HT-29 (cell line): Measurements from ENCODE around the gene XRN2. TPM values are rescaled to one million over a fixed set of nuclear protein-coding genes. Genes with fewer than 3 reads are reported as not detected.
"Not testable (repeated sequence)": the region's sequence is repeated elsewhere in the genome, so short reads cannot be mapped to it uniquely, and the experiment has no call there.

Experiments
- DNase-seq: peaks from one replicate; pipeline ENCODE4 v3.0.0-alpha.2; 2015; ENCODE audit warnings: low spot score
- total RNA-seq: library from RNA; depleted of rRNA; stranded (reverse); fragments of >200 nt; shearing (Covaris generic); gene quantifications from 2 replicates; pipeline ENCODE4 v1.2.3, GENCODE V29; 2014

XRN2 gene
- total RNA-seq, 1 experiment from 2014 or later: 42.3 TPM

DNA sequence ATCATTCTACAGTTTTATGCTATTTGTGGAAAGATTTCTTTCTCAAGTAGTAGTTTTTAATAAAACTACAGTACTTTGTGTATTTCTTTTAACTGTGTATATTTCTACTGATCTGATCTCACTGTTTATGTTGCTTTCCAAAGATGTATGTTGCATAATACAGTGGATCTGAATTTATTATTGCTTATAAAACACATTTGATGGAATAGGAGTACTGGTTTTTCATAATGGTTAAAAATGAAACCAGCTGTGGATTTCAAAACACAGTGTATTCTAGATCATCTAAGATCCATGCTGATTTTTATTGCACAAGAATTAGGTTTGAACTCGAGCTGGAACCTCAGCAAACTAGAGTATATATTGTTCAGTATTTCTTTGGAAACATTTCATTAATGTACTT lies 86.2 kb downstream of the XRN2 start:
- DNase-seq: no peak

DNA sequence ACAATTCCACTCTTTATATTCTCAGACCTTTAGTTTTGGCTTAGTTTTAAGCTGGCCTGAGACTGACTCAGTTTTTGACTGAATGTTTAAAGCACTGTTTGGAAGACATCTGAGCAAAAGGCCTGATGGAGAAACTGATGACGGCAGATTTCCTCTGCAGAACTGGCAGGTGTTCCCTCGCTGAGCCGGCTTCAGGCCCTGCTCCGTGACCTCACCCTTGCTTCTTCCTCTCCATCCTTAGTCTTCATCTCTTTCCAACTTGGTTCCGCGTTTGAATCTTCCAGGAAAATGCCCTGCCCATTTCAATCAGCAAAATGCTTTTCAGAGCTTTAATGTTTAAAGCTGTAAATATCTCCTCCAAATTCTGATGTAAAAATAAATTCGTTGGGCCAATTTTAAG lies 87.6 kb downstream of the XRN2 start:
- no peak for DNase-seq

DNA sequence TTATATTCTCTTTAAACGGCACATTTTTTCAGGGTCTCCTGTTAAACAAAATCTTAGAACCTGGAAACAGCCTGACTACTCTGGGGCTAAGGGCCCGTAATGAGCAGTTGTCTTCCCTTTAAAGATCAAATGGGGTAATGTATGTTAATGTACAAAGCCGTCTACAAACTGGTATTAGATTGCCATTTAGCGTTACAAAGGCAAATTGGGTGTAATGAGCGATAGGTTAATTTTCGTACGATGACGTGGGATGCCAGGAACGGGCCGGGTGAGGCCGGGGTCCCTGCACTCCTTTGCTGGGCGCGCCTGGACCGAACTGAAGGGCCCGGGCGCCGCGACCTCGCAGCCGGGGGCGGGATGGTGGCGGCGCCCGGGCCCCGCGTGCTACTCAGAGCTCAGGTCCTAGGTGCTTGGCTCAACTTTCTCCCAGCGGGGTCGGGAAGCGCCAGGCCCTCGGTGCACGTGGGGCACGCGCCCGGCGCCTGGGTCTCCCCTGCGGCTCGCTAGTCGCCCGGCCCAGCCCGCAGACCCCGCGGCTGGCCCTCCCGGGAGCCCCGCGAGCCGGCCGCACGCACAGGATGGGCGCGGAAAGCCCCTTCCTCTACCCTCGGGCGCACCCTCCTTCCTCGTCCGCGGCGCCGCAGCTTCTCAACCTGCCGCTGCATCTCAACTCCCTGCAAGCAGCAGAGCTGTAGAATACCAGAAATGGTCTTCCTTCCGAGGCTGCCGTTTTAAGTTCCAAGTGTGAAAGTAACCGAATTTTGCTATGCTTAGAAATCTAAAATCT lies 88.2 kb downstream of the XRN2 start:
- DNase-seq: no peak

DNA sequence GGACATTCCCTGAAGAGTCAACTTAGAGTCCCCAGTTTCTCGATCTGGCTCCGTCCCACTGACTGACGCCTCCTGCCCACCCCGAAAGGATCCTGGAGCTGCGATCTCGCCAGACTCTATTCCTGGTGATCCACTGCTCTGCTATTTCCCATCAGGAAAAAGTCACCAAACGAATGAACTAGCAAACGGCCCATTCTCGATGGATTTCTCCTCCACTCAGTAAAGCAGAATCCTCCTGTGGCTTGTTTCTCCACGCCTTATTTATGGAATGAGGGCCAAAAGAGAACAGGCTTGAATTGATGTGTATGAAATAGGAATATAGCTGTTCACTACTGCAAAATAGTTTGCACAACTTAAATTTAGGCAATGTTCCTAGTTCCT lies 88.8 kb downstream of the XRN2 start:
- DNase-seq: no peak

DNA sequence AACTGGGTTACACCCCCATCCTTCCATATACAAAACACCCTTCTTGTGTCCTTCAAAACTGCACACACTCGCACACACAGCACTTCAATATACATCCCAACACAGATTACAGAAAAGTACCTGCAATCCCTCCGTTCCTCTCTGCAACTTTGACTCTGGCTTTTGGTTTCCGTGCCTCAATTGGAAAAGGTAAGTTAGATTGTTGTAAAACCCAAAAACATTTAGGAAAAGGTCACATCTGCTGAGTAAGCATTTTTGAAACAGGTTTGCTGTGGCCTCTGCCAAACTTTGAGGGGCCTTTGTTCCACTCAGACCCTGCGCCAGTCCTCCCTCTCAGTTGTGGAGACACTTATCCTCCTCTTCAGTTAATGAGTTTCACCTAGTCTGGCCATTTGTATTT lies 90.0 kb downstream of the XRN2 start:
- no peak for DNase-seq

DNA sequence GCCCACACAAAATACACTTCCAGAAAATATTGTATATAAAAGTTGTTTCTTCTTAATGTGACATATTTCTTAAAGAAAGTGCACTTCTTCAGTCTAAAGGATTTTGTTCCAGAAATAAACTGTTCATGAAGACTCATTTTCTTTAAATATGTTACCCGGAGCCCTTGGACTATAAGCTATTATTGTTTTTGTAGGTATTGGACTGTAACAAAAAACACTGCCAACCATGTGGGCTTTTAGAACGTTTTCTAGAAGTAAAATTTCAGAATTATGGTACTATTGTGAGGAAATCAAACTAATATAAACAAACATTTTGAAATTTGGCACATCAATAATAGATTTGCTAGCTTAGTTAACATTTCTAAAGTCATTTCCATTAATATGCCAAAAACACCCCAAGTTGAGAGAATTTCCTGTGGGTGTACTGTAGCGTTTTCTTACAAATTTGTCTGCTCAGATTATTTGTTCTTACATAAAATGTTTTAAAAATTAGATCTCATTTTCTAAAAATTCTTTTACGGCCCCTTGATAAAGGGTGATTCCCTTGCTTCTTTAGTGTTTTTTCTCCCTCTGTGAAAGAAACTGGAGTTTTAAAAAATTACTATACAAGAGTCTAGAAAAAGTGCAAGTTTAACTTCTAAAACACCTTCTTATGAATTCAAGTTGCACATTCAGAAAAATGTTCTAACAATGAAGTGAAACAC lies 90.8 kb downstream of the XRN2 start:
- no peak for DNase-seq

DNA sequence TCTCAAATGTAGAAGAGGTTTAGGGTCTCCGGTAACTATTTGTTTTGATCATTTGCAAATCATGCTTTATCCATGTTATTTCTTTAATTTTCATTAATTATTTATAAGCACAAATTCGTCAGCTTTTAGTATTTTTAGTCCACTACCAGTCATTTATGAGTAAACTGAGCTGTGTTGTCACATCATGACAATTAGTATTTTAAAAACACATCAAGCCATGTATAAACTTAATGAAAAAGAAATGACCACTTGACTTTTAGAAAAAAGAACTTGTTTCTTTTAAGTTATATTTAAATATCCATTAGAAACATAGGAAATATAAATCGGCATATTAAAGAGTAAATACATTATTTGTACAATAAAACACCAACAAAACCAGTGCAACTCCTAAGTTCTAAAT lies 91.4 kb downstream of the XRN2 start:
- DNase-seq: no peak

DNA sequence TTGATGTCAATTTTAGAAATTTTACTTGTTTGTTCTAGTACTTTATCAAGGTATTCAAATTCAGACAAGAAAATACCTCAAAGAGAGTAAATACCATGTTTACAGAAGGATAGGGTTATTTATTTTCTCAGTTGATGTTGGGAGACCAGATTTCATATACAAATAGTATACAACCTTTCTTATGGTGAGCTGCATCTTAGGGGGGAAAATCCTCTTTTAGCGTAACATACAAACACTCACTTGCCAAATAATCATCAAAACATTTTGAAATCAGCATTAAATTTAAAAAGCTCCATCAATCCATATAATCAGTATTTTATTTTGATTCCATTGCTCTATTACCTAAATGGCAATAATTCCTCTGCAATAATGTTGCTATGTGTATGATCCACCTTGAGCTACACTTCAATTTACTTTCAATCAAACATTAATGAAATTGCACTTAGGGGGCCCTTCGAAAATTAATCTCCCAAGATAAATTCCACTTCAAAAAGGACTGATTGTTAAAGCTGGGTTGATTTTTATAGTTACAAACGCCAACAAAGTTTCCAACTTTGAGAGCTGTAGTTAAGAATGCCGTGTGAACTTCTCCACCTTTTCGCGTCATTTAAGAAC lies 92.0 kb downstream of the XRN2 start:
- DNase-seq: no peak

DNA sequence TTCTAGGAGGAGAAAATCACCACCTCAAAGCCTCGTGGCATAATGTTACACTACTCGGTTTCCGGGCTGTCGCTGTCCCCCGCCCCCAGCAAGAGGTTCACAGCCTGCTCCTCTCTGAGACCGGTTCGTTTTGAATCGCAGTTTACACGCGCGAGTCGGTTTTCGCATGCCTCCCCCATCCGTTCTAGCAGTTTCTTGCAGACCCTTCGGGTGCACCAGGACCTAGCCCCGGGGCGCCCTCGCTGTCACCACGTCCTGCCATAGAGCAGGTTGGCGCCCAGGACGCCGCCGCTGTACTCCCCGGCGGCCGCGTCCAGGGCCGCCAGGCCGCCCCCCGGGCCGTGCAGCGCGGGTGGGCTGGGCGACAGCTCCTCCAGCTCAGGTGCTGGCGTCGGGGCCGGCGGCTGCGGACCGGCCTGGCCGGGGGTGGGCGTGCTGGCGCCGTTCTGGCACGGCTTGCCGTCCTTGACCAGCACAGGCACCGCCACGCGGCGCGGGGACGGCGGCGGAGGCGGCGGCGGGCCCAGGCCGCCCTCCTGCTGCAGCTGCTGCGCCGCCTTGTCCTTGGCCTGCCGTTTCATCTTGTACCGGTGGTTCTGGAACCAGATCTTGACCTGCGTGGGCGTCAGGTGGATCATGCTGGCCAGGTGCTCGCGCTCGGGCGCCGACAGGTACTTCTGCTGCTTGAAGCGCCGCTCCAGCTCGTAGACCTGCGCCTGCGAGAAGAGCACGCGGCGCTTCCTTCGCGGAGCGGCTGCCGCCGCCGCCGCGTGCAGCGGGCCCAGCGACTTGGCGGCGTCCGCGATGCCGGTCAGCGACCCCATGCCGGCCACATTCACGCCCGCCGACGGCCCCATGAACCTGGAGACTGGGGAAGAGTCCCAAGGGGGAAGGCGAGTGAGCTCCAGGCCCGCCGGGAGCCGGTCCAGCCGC lies 92.8 kb downstream of the XRN2 start:
- no peak for DNase-seq

DNA sequence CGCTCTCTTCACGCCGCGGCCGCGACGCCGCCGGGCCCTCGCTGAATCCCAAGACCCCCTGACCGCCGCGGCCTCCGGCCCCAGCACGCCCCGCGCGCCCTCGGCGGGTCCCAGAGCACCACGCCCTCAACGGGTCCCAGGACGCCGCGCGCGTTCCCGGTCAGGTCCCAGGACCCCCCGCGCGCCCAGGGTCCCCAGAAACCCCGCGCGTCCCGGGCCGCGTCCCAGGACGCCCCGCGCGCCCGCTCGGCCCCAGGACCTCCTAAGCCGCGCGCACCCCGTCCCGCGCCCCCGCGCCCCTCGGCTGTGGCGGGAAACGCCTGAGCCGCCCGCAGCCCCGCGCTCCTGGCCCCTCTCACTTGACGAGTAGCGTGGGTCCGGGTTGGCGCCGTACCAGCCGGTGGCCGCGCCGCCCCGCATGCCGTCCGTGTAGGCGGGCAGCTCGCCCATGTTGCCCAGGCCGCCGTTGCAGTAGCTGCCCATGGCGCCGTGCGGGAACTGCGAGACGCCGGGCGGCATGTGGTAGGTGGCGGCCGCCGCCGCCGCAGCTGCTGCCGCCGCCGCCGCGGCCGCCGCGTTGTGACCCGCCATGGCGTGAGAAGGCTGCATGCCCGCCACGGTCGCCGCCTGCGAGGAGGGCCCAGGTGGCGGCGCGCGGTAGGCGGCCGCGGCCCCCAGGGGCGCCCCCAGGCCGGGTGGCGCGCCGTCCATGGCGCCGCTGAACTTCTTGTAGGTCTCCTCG lies 93.6 kb downstream of the XRN2 start:
- DNase-seq: no peak

DNA sequence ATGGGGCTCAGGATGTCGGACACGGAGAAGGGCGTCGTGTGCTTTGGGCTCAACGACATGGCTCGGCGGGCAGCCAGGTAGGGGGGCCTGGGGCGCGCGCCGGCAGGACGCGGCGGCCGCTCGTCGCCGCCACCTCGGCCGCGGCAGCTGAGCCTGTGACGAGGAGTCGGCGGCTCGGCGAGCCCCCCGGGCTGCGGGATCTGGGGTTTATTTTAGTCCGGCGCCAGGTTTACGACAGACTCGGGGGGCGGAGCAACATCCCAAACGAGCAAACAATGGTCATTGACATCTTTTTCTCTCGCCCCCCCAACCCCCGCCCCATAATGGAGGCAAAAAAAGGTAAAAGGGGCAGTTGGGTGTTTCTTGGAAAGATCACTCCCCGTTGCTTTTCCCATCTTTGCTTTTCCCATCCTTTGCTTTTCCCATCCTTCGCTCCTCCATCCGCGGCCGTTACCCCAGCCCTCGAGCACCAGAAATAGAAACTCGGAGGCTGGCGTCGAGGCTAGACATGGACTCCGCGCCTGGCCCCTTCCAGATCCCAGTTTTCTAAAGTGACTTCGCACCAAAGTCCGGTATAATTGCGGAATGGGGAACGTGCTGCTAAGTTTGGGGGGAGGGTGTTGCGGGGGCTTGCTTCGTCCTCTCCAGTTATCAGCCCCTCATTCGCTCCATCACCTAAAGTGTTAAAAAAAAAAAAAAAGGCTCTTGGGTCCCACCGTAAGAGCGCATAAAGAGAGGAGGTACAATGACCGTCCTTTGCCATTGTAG lies 94.4 kb downstream of the XRN2 start, which contains the start of gene NKX2-4:
TSS of gene NKX2-4 (minus strand) at position 186 of the 768 bp plus-strand sequence. CDS start at position 59, 127 bp downstream.
- DNase-seq: no peak

DNA sequence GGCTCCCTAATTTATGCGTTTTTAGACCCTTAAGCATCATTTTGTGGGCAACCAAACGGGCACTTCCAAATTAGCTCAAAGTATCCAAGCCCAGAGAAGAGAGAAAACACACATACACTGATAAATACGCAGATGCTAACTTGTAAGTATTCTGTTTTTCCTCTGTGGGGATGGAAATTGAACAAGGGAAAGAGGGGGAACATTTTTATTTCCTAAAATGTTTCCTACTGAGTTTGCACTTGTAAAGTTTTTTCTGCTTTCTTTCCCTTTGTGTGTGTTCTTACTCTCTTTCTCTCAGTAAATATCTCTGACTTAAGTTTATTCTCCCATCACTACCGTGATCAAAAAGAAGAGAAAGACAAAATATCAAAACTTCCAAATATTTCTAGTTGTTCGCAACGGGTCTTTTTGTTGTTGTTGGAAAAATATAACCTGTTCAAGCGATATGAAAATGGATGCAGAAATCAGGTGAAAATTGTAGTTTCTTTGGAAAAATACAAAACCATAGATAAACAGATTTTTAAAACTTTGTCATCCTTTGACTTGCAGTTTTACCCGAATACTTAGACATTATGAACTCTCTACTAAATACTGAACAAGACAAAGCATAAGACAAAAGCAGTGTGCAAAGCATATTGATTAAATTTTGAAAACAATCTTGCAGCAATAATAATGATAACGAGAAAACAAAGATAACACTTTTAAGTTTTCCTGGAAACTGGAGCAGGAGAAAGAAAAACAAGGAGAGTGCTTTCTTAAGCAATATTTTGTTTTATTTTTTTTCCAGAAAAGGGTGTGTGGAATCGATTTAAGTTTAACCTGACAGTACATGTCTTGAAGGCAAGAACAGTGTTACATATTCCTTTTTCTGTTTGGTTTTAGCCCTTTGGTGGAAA lies 95.2 kb downstream of the XRN2 start:
- DNase-seq: no peak

DNA sequence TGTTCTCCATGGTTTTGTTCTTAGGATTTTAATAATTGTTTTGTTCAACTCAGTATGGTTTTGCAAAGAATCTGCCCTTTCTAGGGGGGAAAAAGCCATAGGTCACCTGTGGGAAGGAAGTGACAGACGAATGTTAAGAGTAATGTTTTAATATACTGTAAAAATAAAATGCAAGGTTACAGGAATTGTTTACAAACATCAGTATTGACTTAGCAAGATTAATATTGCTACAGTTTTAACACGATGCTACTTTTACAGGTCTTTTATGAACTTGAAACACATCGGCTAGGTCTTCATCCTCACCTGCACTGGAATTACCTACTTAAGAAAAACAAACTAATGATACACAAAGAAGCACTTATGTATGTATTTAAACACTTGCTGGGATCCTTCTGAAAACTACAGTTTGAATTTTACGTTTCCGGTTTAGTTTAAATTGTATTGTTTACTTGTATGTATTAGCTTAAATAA lies 95.9 kb downstream of the XRN2 start:
- no peak for DNase-seq

DNA sequence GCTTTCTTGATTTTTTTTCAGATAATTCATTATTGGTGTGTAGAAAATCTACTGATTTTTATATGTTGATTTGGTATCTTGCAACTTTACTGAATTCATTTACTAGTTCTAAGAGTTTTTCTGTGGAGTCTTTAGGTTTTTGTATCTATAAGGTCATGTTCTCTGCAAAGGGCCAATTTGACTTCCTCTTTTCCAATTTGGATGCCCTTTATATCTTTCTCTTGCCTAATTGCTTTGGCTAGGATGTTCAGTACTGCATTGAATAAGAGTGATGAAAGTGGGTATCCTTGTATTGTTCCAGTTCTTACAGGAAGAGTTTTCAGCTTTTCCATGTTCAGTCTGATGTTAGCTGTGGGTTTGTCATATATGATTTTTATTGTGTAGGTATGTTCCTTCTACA lies 108.6 kb downstream of the XRN2 start:
- DNase-seq: no peak

DNA sequence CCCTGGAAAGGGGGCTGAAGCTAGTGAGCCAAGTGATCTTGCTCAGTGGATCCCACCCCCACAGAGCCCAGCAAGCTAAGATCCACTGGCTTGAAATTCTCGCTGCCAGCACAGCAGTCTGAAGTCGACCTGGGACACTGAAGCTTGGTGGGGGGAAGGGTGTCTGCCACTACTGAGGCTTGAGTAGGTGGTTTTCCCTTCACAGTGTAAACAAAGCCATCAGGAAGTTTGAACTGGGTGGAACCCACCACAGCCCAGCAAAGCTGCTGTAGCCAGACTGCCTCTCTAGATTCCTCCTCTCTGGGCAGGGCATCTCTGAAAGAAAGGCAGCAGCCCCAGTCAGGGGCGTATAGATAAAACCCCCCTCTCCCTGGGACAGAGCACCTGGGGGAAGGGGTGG lies 110.9 kb downstream of the XRN2 start:
- not testable (repeated sequence) for DNase-seq

DNA sequence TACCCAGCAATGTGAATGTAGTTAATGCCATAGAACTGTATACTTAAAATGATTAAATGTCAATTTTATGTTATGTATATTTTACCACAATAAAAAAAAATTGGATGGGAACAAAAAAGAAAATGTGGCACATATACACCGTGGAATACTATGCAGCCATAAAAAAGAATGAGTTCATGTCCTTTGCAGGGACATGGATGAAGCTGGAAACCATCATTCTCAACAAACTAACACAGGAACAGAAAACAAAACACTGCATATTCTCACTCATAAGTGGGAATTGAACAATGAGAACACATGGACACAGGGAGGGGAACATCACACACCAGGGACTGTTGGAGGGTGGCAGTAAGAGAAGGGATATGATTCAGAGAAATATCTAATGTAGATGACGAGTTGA lies 116.0 kb downstream of the XRN2 start:
- not testable (repeated sequence) for DNase-seq

DNA sequence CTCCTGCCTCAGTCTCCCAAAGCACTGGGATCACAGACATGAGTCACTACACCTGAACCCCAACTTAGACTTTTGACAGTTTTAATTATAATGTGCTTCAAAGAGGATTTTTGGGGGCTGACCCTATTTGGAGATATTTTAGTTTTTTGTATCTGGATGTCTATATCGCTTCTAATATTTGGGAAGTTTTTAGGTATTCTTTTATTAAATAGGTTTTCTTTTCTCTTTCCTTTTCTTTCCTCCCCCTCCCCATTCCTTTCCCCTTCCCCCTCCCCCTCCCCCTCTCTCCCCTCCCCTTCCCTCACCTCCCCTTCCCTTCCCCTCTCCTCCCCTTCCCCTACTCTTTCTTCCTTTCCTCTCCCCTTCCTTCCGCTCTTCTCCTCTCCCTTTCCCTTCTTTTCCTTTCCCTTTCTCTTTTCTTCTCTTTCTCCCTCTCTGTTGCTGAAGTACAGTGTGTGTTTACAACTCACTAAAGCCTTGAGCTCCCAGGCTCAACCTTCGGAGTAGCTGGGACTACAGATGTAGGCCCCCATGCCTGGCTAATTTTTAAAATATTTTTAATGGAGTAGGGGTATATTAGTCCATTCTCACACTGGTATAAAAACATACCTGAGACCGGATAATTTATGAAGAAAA lies 118.6 kb downstream of the XRN2 start:
- no peak for DNase-seq

DNA sequence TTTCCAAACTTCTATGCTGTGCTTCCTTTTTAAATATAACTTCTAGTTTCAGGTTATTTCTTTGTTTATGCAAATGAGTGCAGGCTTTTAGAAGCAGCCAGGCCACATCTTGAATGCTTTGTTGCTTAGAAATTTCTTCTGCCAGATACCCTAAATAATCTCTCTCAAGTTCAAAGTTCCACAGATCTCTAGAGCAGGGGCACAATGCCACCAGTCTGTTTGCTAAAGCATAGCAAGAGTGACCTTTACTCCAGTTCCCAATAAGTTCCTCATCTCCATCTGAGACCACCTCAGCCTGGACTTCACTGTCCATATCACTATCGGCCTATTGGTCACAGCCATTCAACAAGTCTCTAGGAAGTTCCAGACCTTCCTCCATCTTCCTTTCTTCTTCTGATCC lies 120.6 kb downstream of the XRN2 start:
- not testable (repeated sequence) for DNase-seq
